Colonic mucosa (tissue), 4 donors: ENCODE measurements around the gene AKAP9. TPM values are rescaled to one million over a fixed set of nuclear protein-coding genes. Genes with fewer than 3 reads are reported as not detected.

Experiments
- DNase-seq: peaks from one replicate; pipeline ENCODE4 v3.0.0-alpha.2; 2020
- H3K27ac ChIP-seq: fragments of 200-600 bp; one replicate; pipeline ENCODE4 v1.8.0; 2021
- H3K27me3 ChIP-seq: fragments of 200-600 bp; one replicate; pipeline ENCODE4 v1.8.0; 2021
- H3K36me3 ChIP-seq: fragments of 200-600 bp; one replicate; pipeline ENCODE4 v1.8.0; 2021
- H3K4me1 ChIP-seq: fragments of 200-600 bp; one replicate; pipeline ENCODE4 v1.8.0; 2021; ENCODE audit warnings: mild to moderate bottlenecking
- H3K4me3 ChIP-seq: fragments of 200-600 bp; one replicate; pipeline ENCODE4 v1.8.0; 2021
- H3K9ac ChIP-seq, 2 donors: one replicate each; pipeline ENCODE4 v1.7.0; 2013; ENCODE audit warnings: control low read depth in 2 of 2, low read depth in 2 of 2, low read length in 2 of 2
- H3K9me3 ChIP-seq: fragments of 200-600 bp; one replicate; pipeline ENCODE4 v1.8.0; 2021
- intact Hi-C: fragments of 100-400 bp; cut with DNase I; formaldehyde crosslinking; loops from one replicate; pipeline ENCODE4 v1.14.1; 2022
- total RNA-seq, 2 donors: library from RNA; stranded (reverse); fragmentation: NEBNext Ultra II Directional in 1 of 2; extraction: Animal tissue kit (Norgen Biotek cat#: 25700) in 1 of 2; gene quantifications; one replicate each; pipeline ENCODE4 v1.2.1, GENCODE V29; 2021
- TF ChIP-seq, protein P1 (sequence below): fragments of 200-600 bp; IDR thresholded peaks from one replicate; pipeline ENCODE4 v1.8.0; 2022; ENCODE audit warnings: antibody characterized with exemption, mild to moderate bottlenecking
- donor health status: healthy.
- donor health status: DM: no; HTN: no; CAD: no.
- donor health status: DM: no; HTN: no; CAD: no.

Gene AKAP9
- total RNA-seq, 2 donors from 2014 or later, result 97.7 to 140 TPM

DNA sequence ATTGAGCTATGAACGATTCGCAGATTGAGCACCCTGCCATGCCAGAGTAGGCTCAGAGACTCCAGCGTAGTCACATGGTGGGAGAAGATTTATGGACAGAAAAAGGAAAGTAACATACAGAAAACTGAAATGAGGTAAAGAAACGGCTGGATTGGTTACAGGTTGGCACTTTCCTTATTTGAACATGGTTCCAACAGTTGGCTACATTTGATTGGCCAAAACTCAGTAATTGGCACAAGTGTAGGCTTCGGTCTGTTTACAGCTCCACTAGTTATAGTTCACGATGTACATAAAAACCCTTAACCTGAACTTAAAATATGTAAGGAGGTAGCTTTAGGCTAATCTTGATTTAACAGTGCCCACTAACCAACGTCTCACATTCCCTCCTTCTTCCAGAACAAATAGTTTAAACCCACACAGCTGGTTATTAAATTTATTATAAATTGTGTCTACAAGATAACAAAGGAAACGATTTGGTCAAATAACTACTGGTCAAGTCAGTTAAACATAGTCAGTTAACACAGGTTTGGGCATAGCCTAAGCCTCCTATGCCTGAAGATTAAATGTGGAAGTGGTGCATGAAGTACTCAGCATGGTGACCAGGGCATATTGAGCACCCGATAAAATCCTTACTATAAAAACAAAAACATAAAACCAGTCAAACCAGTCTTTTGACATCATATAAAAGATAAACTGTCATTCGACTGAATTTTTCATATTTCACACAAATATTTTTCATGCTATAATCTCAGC is 42.2 kb upstream of the AKAP9 start:
- Histone ChIP-seq H3K4me3 (no peak overlapping the region), H3K9ac (no peak overlapping the region), H3K36me3 (no peaks in the 10 kb centered on the region)

DNA sequence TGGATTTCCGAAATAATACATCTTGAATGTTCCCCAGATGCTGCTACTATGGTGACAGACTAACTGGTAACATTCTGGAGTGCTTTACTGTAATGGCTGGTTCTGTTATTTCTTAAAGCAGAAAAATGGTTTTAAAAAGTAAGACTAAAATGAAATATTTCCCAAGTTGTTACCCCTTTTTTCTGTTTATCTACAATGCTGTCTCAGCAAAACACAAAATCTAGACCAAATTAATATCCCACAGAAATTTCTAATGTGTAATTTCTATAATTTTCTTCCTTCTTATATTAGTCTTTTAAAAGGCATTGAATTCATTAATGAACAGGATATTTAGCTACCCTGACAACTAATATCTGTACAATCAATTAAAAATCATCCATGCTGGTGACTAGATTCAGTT is 41.1 kb upstream of the AKAP9 start:
- H3K9me3 ChIP-seq, result no peaks in the 10 kb centered on the region
- H3K9ac ChIP-seq, result no peak overlapping the region
- no peak overlapping the region for H3K27ac ChIP-seq
- intact Hi-C loops, result no loop called here
- H3K27me3 ChIP-seq, result no peaks in the 10 kb centered on the region
- no peak overlapping the region for H3K4me3 ChIP-seq
- no peaks in the 10 kb centered on the region for H3K36me3 ChIP-seq
- DNase-seq, result no peak
- TF ChIP-seq, protein P1, sequence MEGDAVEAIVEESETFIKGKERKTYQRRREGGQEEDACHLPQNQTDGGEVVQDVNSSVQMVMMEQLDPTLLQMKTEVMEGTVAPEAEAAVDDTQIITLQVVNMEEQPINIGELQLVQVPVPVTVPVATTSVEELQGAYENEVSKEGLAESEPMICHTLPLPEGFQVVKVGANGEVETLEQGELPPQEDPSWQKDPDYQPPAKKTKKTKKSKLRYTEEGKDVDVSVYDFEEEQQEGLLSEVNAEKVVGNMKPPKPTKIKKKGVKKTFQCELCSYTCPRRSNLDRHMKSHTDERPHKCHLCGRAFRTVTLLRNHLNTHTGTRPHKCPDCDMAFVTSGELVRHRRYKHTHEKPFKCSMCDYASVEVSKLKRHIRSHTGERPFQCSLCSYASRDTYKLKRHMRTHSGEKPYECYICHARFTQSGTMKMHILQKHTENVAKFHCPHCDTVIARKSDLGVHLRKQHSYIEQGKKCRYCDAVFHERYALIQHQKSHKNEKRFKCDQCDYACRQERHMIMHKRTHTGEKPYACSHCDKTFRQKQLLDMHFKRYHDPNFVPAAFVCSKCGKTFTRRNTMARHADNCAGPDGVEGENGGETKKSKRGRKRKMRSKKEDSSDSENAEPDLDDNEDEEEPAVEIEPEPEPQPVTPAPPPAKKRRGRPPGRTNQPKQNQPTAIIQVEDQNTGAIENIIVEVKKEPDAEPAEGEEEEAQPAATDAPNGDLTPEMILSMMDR, result no peak
- H3K4me1 ChIP-seq, result no peaks in the 10 kb centered on the region

More for the DNA sequence above, 42.2 kb upstream of the AKAP9 start:
- H3K27ac ChIP-seq, result no peak overlapping the region
- no peaks in the 10 kb centered on the region for H3K9me3 ChIP-seq
- H3K27me3 ChIP-seq, result no peaks in the 10 kb centered on the region
- TF ChIP-seq, protein P1, result no peak
- H3K4me1 ChIP-seq, result no peaks in the 10 kb centered on the region
- intact Hi-C loops, result no loop called here
- no peak for DNase-seq

DNA sequence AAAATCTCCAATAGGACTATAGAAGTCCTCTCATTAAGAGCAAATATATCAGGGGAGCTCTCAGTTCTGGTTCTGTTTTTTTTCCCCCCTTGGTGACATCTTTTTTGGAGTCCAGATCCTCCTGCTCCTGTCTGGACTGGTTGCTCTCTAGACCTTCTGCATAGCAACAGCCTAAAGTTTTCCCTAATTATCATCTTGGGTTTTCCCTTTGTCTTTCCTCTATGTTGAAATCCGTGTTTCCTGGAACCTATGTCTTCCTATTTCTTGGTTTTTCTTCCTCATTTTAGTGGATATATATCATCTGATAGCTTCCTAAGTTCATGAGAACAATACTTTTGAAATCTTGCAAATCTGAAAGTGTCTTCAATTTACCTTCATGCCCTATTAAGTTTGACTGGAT is 30.5 kb upstream of the AKAP9 start:
- Histone ChIP-seq H3K4me3 (no peak overlapping the region), H3K9ac (no peak overlapping the region), H3K36me3 (no peaks in the 10 kb centered on the region), H3K4me1 (no peaks in the 10 kb centered on the region), H3K27me3 (no peaks in the 10 kb centered on the region), H3K9me3 (no peaks in the 10 kb centered on the region), H3K27ac (no peak overlapping the region)
- DNase-seq, result no peak
- TF ChIP-seq, protein P1, result no peak
- intact Hi-C loops, result no loop called here

DNA sequence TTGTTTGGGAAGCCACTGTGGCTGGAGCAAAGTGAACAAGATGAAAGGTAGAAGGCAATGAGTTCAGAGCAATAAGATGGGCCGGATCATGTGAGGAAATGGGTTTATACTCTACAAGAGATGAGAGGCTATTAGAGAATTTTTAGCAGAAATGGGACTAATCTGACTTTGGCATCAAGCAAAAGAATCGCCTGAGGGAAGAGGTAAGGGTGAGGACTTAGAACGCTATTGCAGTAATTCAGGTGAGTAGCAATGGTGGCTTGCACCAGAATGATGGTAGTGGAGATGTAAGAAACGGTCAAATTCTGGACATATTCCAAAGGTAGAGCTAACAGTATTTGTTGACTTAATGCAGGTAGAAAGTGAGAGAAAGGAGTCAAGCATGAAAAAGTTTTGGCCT is 29.5 kb upstream of the AKAP9 start:
- Histone ChIP-seq H3K36me3 (no peaks in the 10 kb centered on the region), H3K4me3 (no peak overlapping the region), H3K4me1 (no peaks in the 10 kb centered on the region), H3K9me3 (no peaks in the 10 kb centered on the region), H3K9ac (no peak overlapping the region), H3K27me3 (no peaks in the 10 kb centered on the region), H3K27ac (no peak overlapping the region)
- no peak for DNase-seq
- TF ChIP-seq, protein P1, result no peak
- intact Hi-C loops, result no loop called here

DNA sequence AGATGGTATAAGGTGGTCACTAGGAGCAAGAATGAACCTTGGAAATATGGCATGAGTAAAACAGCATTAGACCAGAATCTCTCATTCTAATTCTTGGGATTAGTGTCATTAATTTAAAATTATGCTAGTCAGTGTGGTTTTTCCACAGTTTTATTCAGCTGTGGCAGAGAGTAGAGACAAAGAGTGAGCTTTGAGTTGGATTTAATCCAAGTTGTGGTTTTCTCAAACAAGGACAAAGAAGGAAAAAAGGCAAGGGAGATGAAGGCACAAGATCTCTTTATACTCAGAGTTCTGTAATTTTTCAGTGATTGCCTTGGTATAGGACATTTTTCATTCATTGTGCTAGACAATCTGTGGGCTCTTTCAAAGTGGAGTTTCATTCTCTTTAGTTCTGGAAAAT is 28.2 kb upstream of the AKAP9 start:
- DNase-seq, result no peak
- Histone ChIP-seq H3K9me3 (no peaks in the 10 kb centered on the region), H3K36me3 (no peaks in the 10 kb centered on the region), H3K4me1 (no peaks in the 10 kb centered on the region), H3K4me3 (no peak overlapping the region), H3K27me3 (no peaks in the 10 kb centered on the region), H3K9ac (no peak overlapping the region), H3K27ac (no peak overlapping the region)
- TF ChIP-seq, protein P1, result no peak
- intact Hi-C loops, result no loop called here
